Stimulated activated CD8-positive, alpha-beta memory T cell treated with anti-CD3 and anti-CD28 coated beads, Interleukin-12 subunit alpha, Interleukin-12 subunit beta, amount 100 ng/mL, for 24 hours (primary cell): ENCODE data around the gene GSN.

Experiments used
- DNase-seq: peaks from one replicate; pipeline ENCODE4 v3.0.0-alpha.2; 2020; ENCODE audit errors: extremely low read depth

Gene GSN

DNA sequence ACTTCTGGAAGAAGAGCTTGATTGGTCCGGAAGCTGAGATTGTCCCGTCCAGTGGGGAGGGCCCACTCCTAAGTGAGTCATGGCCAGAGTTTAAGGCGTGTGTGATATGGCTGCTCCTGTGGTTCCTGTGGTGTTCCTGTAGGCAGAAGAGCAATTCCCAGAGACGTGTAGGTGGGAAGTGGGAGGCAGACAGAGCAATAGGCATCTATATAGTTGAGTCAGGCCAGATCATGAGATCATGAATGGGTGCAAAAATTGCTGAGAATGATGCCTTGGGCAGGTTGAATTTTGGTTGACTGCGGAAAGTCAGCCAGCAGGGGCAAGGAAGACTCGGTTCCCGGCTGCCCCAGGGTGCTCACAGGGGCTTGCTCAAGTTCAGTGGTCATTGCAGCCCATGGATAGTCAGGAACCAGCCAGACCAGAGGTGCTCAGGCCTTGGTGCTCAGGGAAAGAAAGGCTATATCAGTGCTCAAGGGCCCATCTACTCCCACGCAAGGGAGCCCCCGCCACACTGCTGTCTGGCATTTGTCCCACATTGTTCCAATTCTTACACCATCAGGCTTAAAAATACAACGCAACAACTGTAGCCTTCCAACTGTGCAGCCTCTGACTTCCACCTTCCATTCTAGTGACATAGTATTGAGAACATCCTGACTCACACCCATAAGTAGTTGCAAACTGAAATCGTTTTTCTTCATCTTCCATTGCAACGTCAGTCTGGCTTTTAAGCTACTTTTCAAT is 21.0 kb upstream of the GSN start:
- no peak for DNase-seq

DNA sequence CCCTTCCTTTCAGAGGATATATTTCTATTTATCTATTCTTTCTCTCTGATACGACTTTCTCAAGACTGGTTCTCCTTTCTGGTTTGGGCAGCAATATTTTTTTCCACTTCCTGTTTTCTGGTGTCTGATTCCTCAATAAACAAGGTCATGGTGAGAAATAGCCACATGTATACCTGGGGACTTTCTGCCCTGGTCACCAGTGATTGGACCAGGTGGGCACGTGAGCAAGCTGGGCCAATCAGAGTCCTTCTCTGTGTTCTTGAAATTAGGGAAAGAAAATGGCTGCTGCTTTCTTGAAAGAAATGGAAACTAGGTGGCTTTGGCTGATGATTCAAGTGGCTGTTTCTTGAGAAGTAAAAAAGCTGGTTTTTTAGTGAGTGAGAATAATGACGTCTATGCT is 18.4 kb upstream of the GSN start:
- DNase-seq: no peak

DNA sequence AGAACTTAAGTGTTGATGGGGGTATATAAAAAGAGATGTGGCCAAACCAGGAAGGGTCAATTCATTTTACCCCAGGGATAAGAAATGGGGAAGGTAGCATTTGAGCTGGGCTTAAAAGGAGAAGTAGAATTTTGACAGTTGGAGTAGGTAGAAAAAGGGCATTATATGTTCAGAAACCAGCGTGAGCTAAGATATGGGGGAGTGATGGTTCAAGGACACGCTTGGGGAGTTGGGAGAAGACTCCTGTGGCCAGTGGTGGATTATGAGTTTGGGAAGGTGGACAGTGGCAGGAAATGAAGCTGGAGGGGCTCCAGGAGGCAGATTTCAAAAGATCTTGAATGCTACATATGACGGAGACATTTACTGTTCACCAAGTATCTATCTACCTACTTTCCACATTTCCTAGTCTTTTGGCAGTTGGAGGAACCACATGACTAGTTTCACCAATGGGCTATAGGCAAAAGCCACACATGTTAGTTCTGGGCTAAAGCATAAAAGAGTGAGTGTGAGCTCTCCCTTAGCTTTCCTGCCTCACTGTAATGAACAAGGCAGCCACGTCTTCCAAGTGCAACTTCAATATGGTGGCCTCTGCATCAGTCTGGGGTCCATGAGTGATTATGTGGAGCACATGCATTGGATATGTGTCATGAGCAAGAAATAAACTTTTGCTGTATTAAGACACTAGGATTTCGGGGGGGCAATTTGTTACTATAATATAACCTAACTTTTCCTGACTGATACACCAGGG is 15.7 kb upstream of the GSN start:
- DNase-seq: no peak

DNA sequence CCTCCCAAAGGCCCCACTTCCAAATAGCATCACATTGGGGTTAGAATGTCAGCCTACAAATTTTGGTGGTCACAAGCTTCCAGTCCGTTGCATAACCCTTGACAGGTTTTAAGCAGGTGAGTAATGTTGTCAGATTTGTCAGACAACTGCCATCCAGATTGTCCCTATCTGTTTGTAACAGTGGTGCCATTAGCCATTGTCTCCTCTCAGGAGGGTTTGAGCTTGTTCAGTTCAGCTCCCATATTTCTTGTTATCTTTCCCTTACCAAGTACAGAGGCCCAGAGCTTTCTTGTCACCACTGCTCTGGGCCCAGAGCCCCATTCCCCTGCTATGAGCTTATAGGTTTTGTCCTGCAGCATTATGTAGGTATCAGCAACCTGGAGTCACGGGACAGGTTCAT is 14.8 kb upstream of the GSN start:
- no peak for DNase-seq

DNA sequence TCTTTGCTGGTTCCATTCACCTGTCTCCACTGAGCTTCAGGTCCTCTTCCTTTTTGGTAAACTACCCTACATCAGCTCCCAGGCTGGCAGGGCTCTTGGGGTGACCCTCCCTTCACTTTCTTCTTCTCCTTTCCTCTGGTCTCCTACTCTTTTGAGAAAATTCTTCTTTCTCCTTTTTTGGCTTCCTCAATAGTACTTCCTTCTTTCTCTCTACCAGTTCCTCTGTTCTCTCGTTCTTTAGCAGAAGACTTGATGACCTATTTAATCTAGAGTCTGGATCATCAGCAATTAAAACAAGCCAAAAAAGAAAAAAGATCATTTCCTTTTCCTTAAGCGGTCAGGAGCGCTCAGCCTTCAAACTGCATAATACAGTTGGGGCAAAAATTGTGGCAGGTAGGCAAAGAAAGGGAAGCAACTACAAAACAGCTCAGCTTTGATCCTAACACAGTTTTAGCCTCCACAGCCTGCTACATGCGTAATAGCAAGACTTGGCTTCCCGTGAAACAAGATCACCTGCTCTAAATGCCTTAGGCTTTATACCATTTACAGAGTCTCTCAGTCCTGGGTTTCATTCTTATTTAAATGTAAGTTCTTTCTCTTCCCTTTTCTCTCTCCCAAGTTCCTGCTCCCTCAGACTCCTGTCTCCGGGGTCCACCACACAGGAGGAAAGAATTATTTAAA is 14.0 kb upstream of the GSN start:
- DNase-seq: no peak

DNA sequence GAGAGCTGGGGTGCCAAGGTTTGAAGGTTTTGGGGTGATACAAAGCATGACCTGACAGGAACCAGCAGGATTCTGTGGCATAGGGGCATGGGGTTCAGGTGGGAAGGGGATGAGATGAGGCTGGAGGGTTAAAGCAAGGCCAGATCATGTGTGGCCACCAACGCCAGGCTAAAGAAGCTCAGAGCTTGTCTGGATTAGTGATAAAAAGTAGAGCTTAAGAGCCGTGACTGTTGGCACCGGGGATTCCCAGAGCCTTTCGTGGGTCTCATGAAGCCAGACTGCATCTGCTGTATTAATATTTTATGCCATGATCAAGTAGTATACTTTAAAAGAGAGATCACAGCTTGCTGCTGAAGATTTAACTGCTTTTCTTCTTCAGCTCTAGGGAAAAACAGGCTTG is 8.5 kb upstream of the GSN start:
- no peak for DNase-seq

DNA sequence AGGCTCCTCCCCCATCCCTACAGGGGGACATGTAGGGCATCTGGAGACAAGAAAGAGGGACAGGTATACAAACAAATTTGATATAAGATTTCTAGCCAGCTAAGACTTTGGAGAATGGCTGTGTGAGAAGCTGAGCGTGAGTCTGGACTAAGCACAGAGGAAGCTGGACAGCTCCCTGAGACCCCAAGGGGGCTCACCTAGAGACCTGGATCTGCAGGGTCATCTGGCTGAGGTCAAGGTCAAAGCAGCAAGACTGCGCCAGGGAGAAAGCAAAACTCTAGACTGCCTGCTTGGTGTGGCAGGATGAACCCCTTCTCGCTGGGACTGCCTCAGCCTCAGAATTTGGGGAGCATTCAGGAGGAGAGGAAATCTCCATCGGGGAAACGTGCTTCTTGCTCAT is 8.0 kb upstream of the GSN start:
- DNase-seq: no peak

DNA sequence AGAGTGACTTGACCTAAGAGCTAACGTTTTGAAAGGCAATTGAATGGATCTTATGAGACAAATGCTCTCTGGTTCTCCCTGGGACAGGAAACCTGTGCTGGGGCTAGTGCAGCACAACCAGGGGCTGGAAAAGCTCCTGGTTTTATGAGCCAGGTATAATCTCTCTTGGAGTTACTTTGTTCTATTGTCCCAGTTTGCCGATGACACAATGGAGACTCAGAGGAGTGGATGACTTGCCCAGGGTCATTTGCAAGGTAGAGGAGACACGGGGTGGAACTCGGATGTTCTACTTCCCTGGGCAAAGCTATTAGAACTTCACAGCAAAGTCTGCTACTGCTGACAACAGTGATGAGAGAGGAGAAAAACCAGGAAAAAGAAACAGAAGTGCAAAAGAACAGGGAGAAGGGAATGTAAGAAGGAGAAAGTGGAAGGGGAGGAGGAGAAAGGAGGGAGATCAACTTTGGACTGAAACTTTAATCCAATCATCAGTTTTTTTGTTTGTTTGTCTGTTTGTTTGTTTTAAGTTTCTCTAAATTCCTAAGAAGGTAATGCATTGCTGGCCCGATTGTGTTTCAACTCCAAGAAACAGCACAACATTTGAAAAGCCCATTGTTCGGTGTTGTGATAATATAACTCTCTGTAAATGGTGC is 7.4 kb upstream of the GSN start:
- DNase-seq: no peak

DNA sequence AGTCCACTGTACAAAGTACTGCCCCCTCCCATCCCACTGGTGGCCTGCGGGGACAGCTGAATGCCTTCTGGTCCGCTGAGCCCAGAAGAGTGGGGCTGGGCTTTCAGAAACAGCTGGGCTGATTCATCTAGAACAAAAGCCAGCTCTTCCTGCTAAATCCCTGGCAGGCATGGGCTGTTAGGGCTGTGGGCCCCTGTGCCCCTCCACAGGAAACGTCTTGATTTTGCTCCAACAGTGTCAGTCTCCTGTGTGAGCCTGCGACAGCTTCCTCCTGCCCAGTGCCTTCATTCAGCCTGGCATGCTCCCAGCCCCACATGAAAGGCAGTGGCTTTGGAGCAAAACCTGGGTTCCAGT is 6.9 kb upstream of the GSN start:
- DNase-seq: no peak

DNA sequence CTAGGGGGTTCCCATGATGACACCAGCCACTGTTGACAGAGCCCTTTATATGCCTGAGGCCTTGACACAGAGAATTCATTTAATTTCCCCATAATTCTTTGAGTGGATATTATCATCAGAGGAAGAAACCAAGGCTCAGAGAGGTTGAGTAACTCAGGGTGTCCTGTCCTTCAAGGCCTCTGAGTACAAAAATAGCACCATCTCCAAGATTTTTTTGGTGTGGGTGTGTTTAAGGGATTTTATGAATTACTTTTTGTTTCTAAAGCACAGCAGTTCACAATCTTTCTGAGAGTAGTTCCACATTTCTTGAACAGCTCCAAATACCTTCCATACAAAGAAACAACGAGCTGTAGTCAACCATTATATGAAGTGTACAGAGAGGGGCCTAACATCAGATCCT is 6.2 kb upstream of the GSN start:
- no peak for DNase-seq

DNA sequence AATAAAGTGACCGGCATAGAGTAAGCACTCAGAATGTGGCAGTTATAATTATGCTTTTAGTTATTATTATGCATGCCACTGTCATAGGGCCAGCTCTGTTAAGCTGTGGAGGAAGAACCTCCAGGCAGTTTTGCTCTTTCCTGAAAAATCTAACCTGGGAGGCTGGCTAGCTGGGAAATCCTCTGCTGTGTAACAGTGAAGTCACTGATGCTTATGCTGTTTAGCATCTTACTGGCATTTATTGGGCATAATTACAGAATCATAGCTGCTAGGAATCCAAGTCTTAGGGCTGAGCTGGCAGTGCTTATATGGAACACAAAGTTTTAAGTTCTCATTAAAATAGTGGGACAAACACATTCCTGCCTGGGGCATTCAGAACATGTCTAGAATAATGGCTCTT is 5.5 kb upstream of the GSN start:
- no peak for DNase-seq

DNA sequence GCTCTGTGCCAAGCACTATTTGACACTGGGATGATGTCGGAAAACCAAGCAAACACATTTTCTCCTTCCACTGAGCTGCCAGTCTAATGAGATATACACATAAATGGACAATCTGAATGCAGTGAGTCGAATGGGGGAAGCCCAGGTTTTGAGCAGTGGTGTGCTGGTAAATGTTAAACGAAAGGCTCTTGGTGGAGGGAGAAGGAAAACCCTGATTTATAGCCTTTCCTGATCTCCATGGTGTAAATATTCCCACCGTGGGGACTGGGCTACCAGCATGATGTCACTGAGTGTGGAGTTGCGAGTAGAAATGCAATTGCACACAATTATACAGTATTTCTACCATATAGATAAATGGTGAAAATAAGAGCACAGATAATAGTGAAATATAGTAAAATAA is 5.0 kb upstream of the GSN start:
- DNase-seq: no peak

DNA sequence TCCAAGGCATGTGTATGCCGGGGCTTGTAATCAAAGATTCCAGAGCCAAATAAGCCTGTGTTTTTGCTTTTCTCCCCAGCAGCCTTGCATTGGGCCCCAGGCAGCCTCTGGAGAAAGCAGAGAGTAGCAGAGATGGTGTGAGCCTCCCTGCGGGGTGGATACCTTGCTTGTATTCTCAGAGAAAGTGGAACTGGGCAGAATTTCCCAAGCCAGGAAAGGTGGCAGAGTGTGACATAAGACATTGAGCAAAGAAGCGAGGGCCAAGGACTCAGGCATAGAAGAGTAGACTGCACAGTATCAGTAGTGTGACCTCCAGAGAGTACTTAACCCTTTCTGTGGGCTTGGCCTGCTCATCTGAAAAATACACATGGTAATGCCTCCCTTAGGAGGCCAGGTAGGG is 1.6 kb upstream of the GSN start:
- DNase-seq: no peak

DNA sequence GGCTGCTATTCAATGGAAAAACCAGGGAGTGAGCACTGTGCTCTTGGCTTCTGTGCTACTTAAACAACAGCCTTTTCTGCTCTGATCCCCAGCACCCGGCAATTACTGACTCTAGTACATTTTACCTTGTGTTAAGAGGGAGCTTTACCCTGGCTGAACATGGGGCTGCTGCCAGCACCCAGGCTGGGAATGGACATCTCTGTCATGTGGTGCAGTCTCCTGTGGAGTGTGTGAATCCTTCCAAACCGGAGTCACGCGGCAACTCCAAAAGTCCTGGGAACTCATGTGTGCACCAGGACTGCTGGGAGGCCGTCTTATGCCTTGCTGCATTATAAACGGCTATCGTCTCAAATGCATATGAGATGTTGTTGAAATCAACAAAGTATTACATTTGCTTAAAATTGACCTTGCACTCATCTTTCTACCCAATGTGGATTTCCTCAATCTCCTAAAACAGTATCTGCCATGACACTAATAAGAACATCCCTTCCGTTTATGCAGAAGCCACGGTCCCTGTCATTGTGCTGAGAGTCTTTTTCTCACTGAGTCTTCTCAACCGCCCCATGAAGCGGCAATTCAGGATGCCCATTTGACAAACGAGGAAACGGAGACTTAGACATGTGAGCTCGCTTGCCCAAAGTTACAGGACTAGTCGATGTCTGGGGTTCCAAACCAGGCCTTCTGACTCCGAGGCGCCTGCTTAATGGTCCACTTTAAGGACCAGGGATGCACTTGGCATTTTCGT is 884 bp upstream of the GSN start:
- no peak for DNase-seq

DNA sequence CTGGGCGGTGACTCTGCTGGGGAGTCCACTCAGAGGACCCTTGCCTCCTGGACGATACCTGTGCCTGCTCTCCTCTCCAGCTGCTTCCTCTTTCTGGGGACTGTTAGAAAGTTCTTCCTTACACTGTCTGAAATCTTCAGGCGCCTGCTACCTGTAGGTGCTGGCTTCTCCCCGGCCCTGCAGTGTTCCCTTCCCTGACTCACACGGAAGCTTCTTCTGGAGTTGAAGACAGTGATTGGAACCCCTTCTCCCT is 562 bp downstream of the GSN start:
- DNase-seq: no peak

DNA sequence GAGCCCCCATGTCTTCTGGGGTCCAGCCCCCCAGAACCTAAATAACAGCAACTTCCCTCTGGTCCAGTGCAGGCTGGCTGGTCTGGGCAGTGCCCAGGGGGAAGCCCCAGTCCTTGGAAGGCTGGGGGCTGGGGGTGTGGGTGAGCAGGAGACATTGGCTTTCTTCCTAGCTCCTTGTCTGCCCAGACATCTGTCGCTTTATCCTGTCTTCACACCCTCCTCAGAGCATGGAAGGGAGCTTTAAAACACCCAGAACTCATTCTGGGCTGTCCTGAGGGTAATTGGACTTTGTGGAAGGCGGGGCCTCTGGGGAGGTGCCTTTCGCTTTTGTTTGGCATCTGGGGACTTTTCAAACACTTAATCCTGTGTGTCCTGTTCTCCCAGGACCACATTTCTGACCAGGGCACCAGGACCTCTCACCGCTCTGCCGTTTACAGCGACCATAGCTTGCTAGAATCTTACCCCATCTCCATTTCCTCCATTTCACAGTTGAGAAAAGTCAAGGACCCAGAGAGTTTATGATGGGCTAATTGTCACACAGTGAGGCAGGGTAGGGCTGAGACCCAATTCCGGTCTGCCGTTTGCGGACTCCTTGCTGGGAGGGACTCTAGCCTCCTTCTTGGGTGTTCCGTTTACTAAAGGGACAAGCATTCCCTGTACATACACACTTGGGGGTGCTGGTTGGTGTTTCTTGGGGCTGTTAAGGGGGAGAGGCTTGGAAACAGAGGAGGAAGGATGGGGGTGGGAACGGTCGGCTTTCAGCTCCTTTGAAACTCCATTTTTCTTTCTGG is 1.1 kb downstream of the GSN start:
- no peak for DNase-seq

DNA sequence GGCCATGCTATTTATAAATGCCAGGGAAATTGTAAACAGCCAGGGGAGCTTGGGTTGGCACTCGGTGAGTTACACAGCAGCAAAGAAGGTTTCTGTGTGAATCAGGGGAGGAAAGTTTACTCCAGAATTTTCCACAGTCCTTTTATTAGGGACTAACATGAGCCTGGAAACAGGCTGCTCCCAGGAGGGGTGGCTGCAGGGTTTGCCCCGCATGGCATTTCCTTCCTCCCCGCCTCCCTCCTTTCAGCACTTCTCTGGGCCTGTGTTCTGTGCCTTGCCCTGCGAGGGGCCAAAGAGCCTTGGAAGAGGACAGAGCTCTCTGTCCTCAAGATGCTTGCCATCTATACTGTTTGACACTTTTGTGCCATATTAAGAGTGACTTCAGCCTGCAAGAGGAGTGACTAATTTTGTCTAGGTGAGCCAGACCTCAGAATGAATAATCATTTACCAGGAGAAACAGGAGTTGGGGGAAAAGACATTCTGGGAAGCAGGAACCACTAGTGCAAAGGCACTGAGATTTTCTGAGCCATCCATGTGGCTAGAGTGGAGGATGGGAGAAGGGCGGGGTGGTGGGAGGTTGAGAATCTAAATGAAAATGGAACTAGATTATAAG is 1.8 kb downstream of the GSN start:
- no peak for DNase-seq

DNA sequence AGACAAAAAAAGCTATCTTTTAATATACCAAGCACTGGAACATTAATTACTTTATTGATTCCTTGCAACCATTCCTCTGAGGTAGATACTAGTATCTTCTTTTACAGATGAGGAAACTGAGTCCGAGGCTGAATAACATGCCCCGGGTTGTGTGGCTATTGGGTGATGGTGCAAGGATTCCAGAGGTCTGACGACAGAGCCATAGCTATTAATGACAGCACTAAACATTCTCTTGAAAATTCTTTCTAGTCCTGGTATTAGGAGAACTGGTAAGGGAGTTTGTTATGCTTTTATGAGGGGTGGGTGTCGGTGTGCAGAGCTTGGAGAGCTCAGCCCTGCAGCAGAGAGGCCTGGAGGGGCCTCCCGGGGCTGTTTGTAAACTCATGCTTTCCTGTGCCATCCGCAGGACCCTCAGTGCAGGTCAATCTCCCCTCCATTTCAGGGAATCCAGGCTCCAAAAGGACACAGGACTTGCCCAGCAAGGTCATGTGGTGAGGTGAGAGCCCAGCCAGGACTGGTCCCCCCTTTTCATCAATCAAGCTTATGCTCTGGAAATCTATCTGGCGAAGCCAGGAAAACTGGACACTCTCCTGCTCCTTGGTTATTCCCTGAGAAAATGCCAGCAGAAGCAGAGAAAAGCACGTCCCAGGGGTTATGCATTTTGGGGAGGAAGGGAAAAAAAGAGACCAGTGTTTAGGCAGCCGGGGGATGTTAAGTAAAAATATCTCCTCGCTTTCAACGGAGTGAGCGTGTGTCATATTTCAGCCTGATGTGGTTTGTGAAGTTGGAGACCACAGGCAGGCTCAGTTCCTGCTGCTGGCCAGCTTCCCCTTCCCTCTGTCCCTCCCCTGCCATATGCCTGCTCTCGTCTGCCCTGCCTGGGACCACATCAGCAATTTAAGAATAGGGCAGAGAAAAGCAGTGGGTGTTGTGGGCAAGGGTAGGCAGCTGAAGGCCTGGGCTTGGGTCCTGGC is 3.7 kb downstream of the GSN start:
- DNase-seq: no peak

DNA sequence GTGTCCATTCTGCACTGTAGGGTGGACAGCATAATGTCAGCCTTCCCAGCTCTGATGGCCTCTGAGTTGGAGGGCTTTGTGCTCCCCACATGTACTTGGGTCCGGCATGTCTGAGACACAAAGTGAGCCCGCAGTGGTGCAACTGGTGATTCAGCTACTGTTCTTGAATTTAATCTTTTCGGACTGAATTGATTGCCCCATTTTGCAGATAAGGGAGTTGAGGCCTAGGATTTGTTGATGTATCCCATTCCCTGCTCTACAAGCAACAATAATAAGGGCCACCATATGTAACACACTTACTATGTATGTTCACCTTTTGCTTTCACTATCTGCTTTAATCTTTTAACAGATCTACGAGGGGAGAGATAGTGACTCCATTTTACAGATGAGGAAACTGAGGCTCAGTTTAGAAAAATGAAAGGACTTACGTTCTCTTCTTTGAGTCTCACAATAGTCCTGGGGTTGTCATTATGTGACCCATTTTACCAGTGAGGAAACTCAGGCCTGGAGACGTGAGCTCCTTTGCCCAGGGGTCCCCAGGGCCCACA is 4.5 kb downstream of the GSN start:
- DNase-seq: no peak
